OCI-LY7 (cell line): ENCODE results near the gene TMEM72.

ENCODE experiments used
- EZH2phosphoT487 ChIP-seq: fragments of 200-600 bp; sonication (generic); IDR thresholded peaks from 2 replicates; pipeline ENCODE4 v1.6.1; 2018; ENCODE audit warnings: low read depth, borderline replicate concordance, mild to moderate bottlenecking, mixed run types, antibody characterized with exemption, low read length, moderate library complexity, mixed read lengths
- TF ChIP-seq, protein P1 (sequence below): fragments of 200-600 bp; sonication (generic); conservative IDR thresholded peaks from 2 replicates; pipeline ENCODE4 v1.5.1; 2014; ENCODE audit warnings: mild to moderate bottlenecking, antibody characterized with exemption, low read length, moderate library complexity, mixed read lengths

DNA sequence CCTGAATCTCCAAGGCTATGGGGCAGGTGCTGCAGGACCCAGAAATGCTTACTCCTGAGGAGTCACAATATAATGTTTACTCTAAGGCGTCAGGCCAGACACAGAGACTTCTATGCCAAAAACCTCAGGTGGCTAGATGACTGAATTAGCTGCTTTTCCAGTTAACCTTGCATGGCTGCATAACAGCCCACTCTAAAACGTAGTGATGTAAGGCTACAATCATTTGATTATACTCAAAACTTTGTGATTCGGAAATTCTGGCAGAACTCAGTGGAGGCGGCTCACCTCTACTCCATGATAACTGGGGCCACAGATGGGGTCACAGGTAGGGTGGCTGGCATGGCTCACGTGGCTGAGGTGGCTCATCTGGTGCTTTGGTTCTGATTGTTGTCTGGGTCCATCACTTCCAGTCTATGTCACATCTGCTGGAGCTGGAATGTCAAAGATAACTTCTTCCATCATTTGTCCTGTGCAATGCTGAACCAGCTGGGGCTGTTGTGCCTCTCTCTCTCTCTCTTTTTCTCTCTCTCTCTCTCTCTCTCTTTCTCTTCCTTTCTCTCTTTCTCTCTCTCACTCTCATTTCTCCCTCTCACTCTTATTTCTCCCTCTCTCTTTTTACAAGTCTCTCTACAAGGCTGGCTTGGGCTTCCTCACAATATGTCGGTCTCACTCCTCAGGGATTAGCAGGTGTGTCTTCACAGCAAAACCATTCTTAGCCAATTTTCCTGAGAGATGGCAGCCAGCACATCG is 11.8 kb downstream of the TMEM72 start:
- TF ChIP-seq, protein P1, sequence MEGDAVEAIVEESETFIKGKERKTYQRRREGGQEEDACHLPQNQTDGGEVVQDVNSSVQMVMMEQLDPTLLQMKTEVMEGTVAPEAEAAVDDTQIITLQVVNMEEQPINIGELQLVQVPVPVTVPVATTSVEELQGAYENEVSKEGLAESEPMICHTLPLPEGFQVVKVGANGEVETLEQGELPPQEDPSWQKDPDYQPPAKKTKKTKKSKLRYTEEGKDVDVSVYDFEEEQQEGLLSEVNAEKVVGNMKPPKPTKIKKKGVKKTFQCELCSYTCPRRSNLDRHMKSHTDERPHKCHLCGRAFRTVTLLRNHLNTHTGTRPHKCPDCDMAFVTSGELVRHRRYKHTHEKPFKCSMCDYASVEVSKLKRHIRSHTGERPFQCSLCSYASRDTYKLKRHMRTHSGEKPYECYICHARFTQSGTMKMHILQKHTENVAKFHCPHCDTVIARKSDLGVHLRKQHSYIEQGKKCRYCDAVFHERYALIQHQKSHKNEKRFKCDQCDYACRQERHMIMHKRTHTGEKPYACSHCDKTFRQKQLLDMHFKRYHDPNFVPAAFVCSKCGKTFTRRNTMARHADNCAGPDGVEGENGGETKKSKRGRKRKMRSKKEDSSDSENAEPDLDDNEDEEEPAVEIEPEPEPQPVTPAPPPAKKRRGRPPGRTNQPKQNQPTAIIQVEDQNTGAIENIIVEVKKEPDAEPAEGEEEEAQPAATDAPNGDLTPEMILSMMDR = no peak
- no peak for TF ChIP-seq EZH2phosphoT487
